GM20000 (cell line): ENCODE data around the gene WNK2.

Experiments
- DNase-seq: peaks from one replicate; pipeline ENCODE4 v3.0.0; 2012; ENCODE audit warnings: low spot score
- CTCF ChIP-seq: IDR thresholded peaks from 2 replicates; pipeline ENCODE4 v1.5.1; 2012; ENCODE audit warnings: mild to moderate bottlenecking, control low read depth; ENCODE audit errors: extremely low read depth, missing control alignments

The WNK2 gene

DNA sequence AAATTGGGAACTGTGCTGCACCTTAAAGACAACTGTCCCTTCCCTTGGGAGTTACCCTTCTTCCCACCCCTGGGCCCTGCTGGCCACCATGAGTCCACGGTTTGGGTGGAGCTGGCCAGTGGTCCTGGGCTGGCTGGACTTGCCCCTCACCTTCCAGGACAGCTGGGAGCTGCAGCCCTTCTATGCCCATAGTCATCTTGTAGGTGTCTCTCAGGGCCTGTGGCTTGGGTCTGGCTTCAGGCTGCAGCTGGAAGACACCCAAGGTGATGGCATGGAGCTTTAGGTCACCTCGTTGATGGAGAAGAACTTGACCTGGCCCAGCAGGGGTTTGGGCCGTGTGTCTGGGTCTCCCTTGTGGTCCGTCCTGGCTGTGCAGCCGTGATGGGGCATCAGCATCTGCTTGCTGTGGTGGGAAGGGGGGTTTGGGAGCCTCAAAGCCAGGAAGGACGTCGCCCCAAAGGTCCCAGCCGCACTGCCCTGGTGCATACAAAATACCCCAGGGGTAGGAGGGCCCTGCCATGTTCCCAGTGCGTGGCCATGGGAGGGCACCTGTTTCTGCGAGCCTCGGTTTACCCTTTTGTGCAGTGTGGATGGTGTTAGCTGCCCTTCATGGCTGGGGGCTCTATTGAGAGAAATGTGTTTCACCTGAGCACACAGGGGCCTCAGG is 8.9 kb downstream of the WNK2 start:
- TF ChIP-seq CTCF = no peak
- DNase-seq = no peak

GRCh38 chr9:93193388-93194220 is 9.7 kb downstream of the WNK2 start:
- no peak for DNase-seq

DNA sequence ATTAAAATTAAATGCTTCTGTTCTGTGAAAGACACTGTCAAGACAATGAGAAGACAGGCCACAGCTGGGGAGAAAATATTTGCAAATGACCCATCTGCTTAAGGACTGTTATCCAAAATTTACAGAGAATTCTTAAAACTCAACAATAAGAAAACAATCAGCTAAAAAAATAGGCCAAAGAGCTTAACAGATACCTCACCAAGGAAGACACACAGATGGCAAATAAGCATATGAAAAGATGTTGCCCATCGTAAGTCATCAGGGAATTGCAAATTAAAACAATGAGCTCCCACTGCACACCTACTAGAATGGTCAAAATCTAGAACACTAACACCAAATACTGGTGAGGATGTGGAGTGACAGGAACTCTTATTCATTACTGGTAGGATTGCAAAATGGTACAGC is 10.3 kb downstream of the WNK2 start:
- no peak for TF ChIP-seq CTCF
- no peak for DNase-seq

More at GRCh38 chr9:93193388-93194220, 9.7 kb downstream of the WNK2 start:
- TF ChIP-seq CTCF = no peak

DNA sequence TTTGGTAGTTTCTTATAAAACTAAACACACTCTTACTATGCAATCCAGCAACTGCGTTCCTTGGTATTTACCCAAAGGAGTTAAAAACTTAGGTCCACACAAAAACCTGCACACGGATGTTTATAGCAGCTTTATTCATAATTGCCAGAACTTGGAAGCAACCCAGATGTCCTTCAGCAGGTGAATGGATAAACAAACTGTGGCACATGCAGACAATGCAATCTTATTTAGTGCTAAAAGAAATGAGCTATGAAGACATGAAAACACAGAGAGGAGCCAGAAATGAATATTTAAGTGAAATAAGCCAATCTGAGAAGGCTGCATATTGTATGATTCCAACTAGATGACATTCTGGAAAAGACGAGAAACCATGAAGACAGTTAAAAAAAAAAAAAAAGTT is 10.7 kb downstream of the WNK2 start:
- no peak for TF ChIP-seq CTCF
- DNase-seq = no peak

- no peak for TF ChIP-seq CTCF
- no peak for DNase-seq
Observed at GRCh38 chr9:93196096-93197055, 12.4 kb downstream of the WNK2 start.

DNA sequence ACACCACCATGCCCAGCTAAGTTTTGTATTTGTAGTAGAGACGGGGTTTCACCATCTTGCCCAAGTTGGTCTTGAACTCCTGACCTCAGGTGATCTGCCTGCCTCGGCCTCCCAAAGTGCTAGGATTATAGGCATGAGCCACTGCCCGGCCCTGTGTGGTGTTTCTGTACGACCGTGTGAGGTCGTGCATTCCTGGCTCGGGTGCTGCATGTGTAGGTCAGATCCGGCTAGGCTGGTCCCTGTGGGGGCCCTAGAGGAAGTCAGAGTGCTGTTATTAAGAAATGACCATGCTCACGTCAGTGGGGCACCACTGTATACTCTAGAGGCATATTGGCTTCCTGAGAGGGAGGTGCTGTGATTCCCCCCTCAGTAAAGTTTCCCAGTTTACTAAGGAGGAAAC is 13.7 kb downstream of the WNK2 start:
- no peak for TF ChIP-seq CTCF
- no peak for DNase-seq
